ENCODE results near the gene SORCS1. TPM values are rescaled to one million over a fixed set of nuclear protein-coding genes. Genes with fewer than 3 reads are reported as not detected.

Gene SORCS1
- total and polyA plus RNA-seq, 2 of the 8 experiments (the other 6 are each of a cell fraction or from before 2014, with no cell fraction given): 4.1 to 4.6 TPM

GRCh38 chr10:106900016-106900652 is 264.4 kb downstream of the SORCS1 start:
- Histone ChIP-seq H3K9me3 (ENCODE audit: insufficient read depth in 2 of 2, low read depth in 1 of 2, low read length in 1 of 2) (no peaks in the 10 kb centered on the region), H3K27me3 (replicated peaks in 1 of 4; ENCODE audit: control insufficient read depth in 3 of 4, extremely low read depth in 1 of 4, insufficient read depth in 3 of 4, low read length in 3 of 4) (no peaks in the 10 kb centered on the region), H3K56ac (replicated peaks; ENCODE audit: insufficient read length, low read depth, low read length) (no peak overlapping the region), H3K14ac (ENCODE audit: insufficient read length) (no peak overlapping the region), H2BK15ac (ENCODE audit: low read length) (no peak overlapping the region), H4K5ac (ENCODE audit: insufficient read length, low read depth, low read length) (no peak overlapping the region), H3K18ac (ENCODE audit: extremely low read depth, low read length) (no peak overlapping the region), H2AFZ (ENCODE audit: low read length) (no peak overlapping the region), H2AK5ac (ENCODE audit: low read depth, low read length) (no peak overlapping the region), H3K9ac (replicated peaks in 1 of 4; ENCODE audit: extremely low read depth in 1 of 4, low read depth in 3 of 4, low read length in 3 of 4) (no peak overlapping the region), H3K27ac (ENCODE audit: low read depth, low read length) (no peak overlapping the region), H3K4me3 (ENCODE audit: extremely low read depth in 1 of 4, insufficient read depth in 2 of 4, low read depth in 3 of 4, low read length in 4 of 4) (no peak overlapping the region), H3K79me2 (ENCODE audit: control insufficient read depth in 1 of 2, insufficient read depth in 2 of 2, low read length in 2 of 2) (no peaks in the 10 kb centered on the region), H2BK12ac (ENCODE audit: low read depth, low read length) (no peak overlapping the region), H3K23ac (ENCODE audit: insufficient read length) (no peak overlapping the region), H4K8ac (ENCODE audit: extremely low read depth, insufficient read depth, low read length) (no peak overlapping the region), H4K20me1 (replicated peaks in 1 of 2; ENCODE audit: control insufficient read depth in 1 of 2, insufficient read depth in 2 of 2, low read length in 2 of 2) (no peaks in the 10 kb centered on the region), H3K4ac (replicated peaks; ENCODE audit: insufficient read length, low read depth, low read length) (no peak overlapping the region), H2BK5ac (ENCODE audit: low read depth, low read length) (no peak overlapping the region), H3K79me1 (ENCODE audit: low read depth, low read length) (no peaks in the 10 kb centered on the region), H3K23me2 (ENCODE audit: low read depth, low read length) (no peaks in the 10 kb centered on the region), H3K4me1 (replicated peaks in 1 of 4; ENCODE audit: control insufficient read depth in 3 of 4, insufficient read depth in 4 of 4, low read length in 3 of 4) (peaks cover 0 to 3% (median 3%) of the 10 kb centered on the region in 4 experiments; a peak in 3 of 7 replicates), H2BK20ac (ENCODE audit: low read length) (no peak overlapping the region), H3K36me3 (ENCODE audit: control insufficient read depth in 2 of 4, insufficient read depth in 4 of 4, low read length in 3 of 4) (no peaks in the 10 kb centered on the region), H4K91ac (replicated peaks; ENCODE audit: insufficient read length, low read length) (no peak overlapping the region), H3K4me2 (ENCODE audit: insufficient read depth in 1 of 2, low read depth in 2 of 2, low read length in 2 of 2) (no peak overlapping the region), H2BK120ac (replicated peaks; ENCODE audit: low read depth, low read length) (no peak overlapping the region)
- 92% methylated on average over 7 of the region's 7 CpGs; no CpG with 5 or more reads in 1 of the 2 experiments for WGBS, 2 experiments (ENCODE audit: extremely low coverage in 1 of 2, insufficient coverage in 1 of 2, insufficient read length in 1 of 2, insufficient replicate concordance in 2 of 2, low coverage in 1 of 2, low lambda C conversion rate in 2 of 2, missing lambda C conversion rate in 1 of 2)
- ChIA-PET CTCF (ENCODE audit: partially characterized antibody) (interaction anchor here (1.0 kb wide), 1 partner anchor 189 kb away, joined by 3 read pairs; no protein-coding TSS in a partner anchor), POLR2A (ENCODE audit: partially characterized antibody) (no interaction called here)
- DNase-seq (ENCODE audit: low read depth in 1 of 2, low spot score in 2 of 2) (no peak), FAIRE-seq (no peak)
- TF ChIP-seq BCL11A (IDR thresholded peaks at IDR 0.05; ENCODE audit: low read depth in 2 of 2, low read length in 2 of 2) (no peak), YY1 (IDR thresholded peaks at IDR 0.05; ENCODE audit: low read depth, low read length) (no peak), JUN (IDR thresholded peaks at IDR 0.05; ENCODE audit: low read depth, low read length) (no peak), CBX5 (IDR thresholded peaks at IDR 0.05; ENCODE audit: low read depth, low read length) (no peak), ATF3 (IDR thresholded peaks at IDR 0.05; ENCODE audit: insufficient read depth, low read depth, low read length) (no peak), HDAC6 (IDR thresholded peaks at IDR 0.05; ENCODE audit: low read depth, low read length) (no peak), SRF (IDR thresholded peaks at IDR 0.05; ENCODE audit: low read depth, low read length) (no peak), BACH1 (IDR thresholded peaks at IDR 0.05; ENCODE audit: low read length) (no peak), SP1 (IDR thresholded peaks at IDR 0.05; ENCODE audit: low read depth, low read length) (no peak), SIN3A (conservative IDR thresholded peaks at IDR 0.05 in 1 of 2, IDR thresholded peaks at IDR 0.05 in 1 of 2; ENCODE audit: low read depth in 1 of 2, low read length in 2 of 2) (no peak)
